Neural crest cell (in vitro differentiated cells): ENCODE data around the gene MYMK. TPM values are rescaled to one million over a fixed set of nuclear protein-coding genes. Genes with fewer than 3 reads are reported as not detected.

ENCODE experiments used
- DNase-seq: peaks from one replicate; pipeline ENCODE4 v3.0.0; 2021; ENCODE audit warnings: low read depth, mixed read lengths, low spot score
- H3K27ac Mint-ChIP-seq: one replicate; pipeline ENCODE4 v1.8.0; 2021; ENCODE audit warnings: mild to moderate bottlenecking, mixed read lengths; ENCODE audit not compliant: unreplicated experiment
- H3K27me3 Mint-ChIP-seq: 2 replicates; pipeline ENCODE4 v1.8.0; 2021; ENCODE audit warnings: low read depth, mild to moderate bottlenecking, mixed read lengths
- H3K36me3 Mint-ChIP-seq: 2 replicates; pipeline ENCODE4 v1.8.0; 2021; ENCODE audit warnings: low read depth, mild to moderate bottlenecking, mixed read lengths
- H3K4me1 Mint-ChIP-seq: 2 replicates; pipeline ENCODE4 v1.8.0; 2021; ENCODE audit warnings: mixed read lengths
- H3K4me3 Mint-ChIP-seq: one replicate; pipeline ENCODE4 v1.8.0; 2021; ENCODE audit warnings: mild to moderate bottlenecking, mixed read lengths
- H3K9me3 Mint-ChIP-seq: 2 replicates; pipeline ENCODE4 v1.8.0; 2021; ENCODE audit warnings: mixed read lengths
- total RNA-seq: library from RNA; stranded (reverse); gene quantifications from 2 replicates; pipeline ENCODE4 v1.2.1, GENCODE V29; 2021
- TF ChIP-seq, protein P1 (sequence below): fragments of 200-600 bp; sonication (generic); conservative IDR thresholded peaks from 2 replicates; pipeline ENCODE4 v1.5.0; 2021; ENCODE audit warnings: antibody characterized with exemption, mild to moderate bottlenecking

The MYMK gene
- total RNA-seq, 1 donor from 2014 or later, result not detected

GRCh38 chr9:133554729-133555128, 30.0 kb upstream of the MYMK start:
- H3K9me3 Mint-ChIP-seq, result no peaks in the 10 kb centered on the region
- H3K27ac Mint-ChIP-seq, result no peak overlapping the region
- TF ChIP-seq, protein P1, sequence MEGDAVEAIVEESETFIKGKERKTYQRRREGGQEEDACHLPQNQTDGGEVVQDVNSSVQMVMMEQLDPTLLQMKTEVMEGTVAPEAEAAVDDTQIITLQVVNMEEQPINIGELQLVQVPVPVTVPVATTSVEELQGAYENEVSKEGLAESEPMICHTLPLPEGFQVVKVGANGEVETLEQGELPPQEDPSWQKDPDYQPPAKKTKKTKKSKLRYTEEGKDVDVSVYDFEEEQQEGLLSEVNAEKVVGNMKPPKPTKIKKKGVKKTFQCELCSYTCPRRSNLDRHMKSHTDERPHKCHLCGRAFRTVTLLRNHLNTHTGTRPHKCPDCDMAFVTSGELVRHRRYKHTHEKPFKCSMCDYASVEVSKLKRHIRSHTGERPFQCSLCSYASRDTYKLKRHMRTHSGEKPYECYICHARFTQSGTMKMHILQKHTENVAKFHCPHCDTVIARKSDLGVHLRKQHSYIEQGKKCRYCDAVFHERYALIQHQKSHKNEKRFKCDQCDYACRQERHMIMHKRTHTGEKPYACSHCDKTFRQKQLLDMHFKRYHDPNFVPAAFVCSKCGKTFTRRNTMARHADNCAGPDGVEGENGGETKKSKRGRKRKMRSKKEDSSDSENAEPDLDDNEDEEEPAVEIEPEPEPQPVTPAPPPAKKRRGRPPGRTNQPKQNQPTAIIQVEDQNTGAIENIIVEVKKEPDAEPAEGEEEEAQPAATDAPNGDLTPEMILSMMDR, result no peak
- DNase-seq, result no peak
- no peak overlapping the region for H3K4me3 Mint-ChIP-seq
- no peaks in the 10 kb centered on the region for H3K27me3 Mint-ChIP-seq
- H3K36me3 Mint-ChIP-seq, result no peaks in the 10 kb centered on the region
- peaks cover 33% of the 10 kb centered on the region for H3K4me1 Mint-ChIP-seq

DNA sequence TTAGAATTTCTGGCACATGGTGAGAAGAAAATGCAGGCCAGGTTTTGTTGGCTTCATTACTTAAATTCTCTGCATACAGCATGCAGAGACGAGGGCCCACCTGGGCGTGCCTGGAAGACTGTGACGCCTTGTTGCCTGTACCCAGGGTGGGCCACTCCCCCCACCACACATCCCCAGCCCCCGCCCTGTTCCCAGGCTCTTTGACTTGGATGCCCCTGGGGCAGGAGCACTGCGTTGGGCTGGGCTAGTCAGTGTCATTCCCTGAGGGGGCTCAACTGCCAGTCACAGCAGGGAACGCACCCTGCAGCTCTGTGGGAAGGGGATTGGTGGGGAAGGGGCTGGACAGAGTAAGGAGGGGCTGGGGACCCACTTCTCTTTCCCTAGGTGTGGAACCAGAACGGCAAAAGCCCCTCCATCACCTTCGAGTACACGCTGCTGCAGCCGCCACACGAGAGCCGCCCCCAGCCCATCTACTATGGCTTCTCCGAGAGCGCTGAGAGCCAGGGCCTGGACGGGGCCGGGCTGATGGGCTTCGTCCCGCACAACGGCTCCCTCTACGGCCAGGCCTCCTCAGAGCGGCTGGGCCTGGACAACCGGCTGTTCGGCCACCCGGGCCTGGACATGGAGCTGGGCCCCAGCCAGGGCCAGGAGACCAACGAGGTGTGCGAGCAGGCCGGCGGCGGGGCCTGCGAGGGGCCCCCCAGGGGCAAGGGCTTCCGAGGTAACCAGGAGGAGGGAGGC, 29.4 kb upstream of the MYMK start:
- Mint-ChIP-seq H3K4me3 (no peak overlapping the region), H3K36me3 (no peaks in the 10 kb centered on the region), H3K9me3 (no peaks in the 10 kb centered on the region), H3K4me1 (peaks cover 32% of the 10 kb centered on the region), H3K27me3 (no peaks in the 10 kb centered on the region), H3K27ac (no peak overlapping the region)
- no peak for DNase-seq
- TF ChIP-seq, protein P1, result no peak

- Mint-ChIP-seq H3K27me3 (no peaks in the 10 kb centered on the region), H3K9me3 (no peaks in the 10 kb centered on the region), H3K4me1 (peaks cover 21% of the 10 kb centered on the region), H3K36me3 (no peaks in the 10 kb centered on the region), H3K4me3 (no peak overlapping the region), H3K27ac (no peak overlapping the region)
- DNase-seq, result no peak
- TF ChIP-seq, protein P1, result no peak
Measured at GRCh38 chr9:133553123-133553522, 28.4 kb upstream of the MYMK start.

DNA sequence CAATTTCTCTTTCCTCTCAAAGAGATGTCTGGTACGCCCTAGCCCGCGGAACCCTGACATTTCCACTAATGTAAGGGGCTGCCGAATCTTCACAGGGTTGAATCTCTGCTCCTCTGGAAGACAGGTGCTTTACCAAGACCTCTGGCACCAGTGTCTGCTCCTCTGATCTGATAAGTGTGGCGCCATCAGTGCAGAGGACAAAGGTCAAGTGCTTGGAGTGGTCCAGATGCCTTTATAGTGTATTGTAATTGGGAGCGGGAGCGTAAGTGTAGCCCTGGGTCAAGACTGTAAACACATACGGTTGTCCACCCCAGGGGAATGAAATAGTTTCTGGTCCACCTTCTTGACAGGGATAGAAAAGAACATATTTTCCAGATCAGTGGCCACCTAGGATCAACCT, 27.5 kb upstream of the MYMK start:
- H3K27me3 Mint-ChIP-seq, result no peaks in the 10 kb centered on the region
- no peaks in the 10 kb centered on the region for H3K9me3 Mint-ChIP-seq
- H3K36me3 Mint-ChIP-seq, result no peaks in the 10 kb centered on the region
- DNase-seq, result no peak
- H3K4me1 Mint-ChIP-seq, result peaks cover 16% of the 10 kb centered on the region
- no peak overlapping the region for H3K27ac Mint-ChIP-seq
- no peak overlapping the region for H3K4me3 Mint-ChIP-seq
- TF ChIP-seq, protein P1, result no peak

- H3K27ac Mint-ChIP-seq, result no peak overlapping the region
Measured at GRCh38 chr9:133551446-133551845, 26.7 kb upstream of the MYMK start.

More at GRCh38 chr9:133551446-133551845, 26.7 kb upstream of the MYMK start:
- Mint-ChIP-seq H3K27me3 (no peaks in the 10 kb centered on the region), H3K36me3 (no peaks in the 10 kb centered on the region), H3K4me3 (no peak overlapping the region), H3K9me3 (no peaks in the 10 kb centered on the region), H3K4me1 (peaks cover 17% of the 10 kb centered on the region)
- TF ChIP-seq, protein P1, result no peak
- no peak for DNase-seq
